ENCODE measurements around the gene TOP1.
"Not testable (repeated sequence)": the region's sequence is repeated elsewhere in the genome, so short reads cannot be mapped to it uniquely, and the experiment has no call there.

The TOP1 gene

DNA sequence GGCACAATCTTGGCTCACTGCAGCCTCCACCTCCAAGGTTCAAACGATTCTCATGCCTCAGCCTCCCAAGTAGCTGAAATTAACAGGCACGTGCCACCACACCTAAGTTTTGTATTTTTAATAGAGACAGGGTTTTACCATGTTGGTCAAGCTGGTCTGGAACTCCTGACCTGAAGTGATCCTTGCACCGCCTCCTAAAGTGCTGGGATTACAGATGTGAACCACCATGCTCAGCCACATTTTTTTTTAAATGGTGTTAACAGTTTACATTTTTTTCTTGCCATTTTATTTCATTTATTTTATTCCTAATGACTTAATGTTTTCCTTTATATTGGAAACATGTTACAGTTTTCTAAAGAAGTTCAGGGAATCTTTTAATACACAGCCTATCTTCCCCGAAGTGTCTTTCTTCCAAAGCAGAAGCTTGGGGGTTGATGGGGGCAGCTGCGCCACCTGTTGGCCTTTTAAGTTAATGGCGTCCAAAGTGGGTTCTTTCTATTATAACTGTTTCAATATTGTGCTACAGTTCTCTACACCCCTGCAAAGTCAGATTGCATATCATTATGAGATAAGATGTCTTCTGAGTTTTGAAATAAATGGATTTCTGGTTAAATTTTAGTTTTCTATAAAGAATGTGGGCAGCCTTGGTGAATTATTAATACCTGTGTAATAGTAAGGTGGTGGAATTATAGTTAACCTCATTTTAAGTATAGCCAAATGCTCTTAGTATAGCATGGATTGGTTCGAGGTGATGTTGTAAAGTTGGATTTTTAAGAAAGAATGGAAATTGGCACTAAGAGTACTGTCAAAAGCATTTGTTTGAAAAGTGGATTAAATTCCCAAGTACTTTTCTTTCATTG, 66.7 kb downstream of the TOP1 start:
- DNase-seq, result peak; percentile 63

- no peak for DNase-seq
Observed at GRCh38 chr20:41098703-41099250, 70.2 kb downstream of the TOP1 start.

- no peak for DNase-seq
Observed at GRCh38 chr20:41100001-41100480, 71.4 kb downstream of the TOP1 start.

DNA sequence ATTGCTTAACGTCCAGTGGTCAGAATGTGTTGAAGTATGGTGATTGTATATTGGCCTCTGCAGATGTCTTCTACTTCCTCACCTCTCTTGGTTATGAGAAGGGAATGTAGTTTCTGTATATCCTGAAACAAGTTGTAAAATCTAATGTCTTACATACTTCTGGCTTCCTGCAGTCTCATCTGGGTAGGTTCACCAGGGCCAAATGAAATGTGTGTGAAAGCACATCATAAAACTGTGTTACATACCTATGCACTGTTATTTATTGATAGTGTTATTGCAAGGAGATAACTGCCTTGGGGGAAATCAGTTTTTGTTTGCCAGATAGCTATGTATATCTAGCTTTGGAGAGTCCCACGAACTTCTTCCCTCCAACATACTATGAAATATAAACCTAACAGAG, 73.0 kb downstream of the TOP1 start:
- DNase-seq, result no peak

GRCh38 chr20:41108531-41108930, 79.9 kb downstream of the TOP1 start:
- DNase-seq, result no peak

DNA sequence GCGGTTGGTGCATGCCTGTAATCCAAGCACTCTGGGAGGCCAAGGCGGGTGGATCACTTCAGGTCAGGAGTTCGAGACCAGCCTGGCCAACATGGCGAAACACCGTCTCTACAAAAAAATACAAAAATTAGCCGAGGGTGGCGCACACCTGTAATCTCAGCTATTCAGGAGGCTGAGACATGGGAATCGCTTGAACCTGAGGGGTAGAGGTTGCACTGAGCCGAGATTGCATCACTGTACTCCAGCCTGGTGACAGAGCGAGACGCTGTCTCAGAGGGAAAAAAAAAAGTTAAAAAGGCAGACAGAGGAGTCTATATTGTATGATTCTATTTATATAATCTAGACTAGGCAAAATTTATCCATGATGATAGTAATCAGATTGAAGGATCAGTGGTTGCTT, 81.4 kb downstream of the TOP1 start:
- DNase-seq, result no peak

DNA sequence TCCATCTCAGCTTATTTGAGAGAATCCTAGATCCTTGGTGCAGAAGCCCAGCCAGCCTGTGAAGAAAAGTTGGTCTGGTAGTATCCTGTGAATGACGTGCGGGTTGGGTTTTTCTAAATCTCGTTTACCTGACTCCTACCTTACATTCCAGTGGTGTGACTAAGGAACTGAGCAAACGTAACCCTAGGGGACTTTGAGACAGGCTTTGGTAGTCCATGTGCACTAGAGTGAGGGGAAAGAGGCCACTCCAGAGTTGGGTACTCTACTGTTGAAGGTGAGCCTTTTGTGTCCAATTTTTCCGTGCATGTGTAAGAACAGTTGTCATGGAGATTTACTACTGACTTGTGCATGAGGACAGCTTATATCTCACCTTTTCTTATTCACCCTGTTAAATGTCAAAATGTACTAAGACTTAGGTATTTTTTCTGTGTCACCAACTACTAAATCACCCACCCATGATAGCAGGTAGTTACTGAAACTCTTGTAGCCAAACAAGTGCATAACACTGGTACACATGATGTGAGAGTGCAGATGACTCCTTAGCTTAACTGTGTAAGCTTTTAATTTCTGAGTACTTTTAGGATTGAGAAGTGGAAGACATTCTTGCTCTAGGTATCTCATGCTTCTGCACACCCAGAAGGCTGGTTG, 82.4 kb downstream of the TOP1 start:
- DNase-seq, result no peak

- DNase-seq, result no peak
Observed at GRCh38 chr20:41111578-41111951, 82.9 kb downstream of the TOP1 start.

DNA sequence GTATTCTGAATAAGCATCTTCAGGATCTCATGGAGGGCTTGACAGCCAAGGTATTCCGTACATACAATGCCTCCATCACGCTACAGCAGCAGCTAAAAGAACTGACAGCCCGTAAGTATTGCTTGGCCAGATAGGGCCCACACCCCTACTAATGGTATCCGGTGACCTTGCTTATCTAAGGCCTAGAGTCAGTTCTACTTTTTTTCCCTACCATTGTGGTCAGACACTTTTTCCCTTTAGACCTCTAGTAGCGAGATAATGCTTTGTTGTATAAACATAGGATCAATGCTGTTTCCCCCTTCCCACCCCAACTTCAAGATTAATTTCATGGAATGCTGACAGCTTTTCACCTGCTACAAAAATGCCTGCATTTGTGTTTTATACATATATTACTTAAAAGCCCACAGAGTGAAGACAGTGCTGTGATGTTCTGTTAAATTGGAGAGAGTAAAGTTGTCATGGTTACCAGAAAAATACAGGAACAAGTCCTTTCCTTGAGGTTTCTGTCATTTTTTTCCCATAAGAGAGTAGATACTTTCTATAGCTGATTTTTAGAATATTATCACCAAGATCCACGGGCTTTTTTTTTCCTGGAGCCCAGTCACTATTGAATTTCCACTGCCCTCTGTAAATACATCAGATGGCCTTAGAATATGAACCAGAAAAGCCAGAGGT, 87.8 kb downstream of the TOP1 start:
- no peak for DNase-seq

- not testable (repeated sequence) for DNase-seq
Observed at GRCh38 chr20:41118159-41118558, 89.5 kb downstream of the TOP1 start.

GRCh38 chr20:41118632-41119031, 90.0 kb downstream of the TOP1 start:
- no peak for DNase-seq

GRCh38 chr20:41119614-41120561, 91.3 kb downstream of the TOP1 start:
- no peak for DNase-seq

DNA sequence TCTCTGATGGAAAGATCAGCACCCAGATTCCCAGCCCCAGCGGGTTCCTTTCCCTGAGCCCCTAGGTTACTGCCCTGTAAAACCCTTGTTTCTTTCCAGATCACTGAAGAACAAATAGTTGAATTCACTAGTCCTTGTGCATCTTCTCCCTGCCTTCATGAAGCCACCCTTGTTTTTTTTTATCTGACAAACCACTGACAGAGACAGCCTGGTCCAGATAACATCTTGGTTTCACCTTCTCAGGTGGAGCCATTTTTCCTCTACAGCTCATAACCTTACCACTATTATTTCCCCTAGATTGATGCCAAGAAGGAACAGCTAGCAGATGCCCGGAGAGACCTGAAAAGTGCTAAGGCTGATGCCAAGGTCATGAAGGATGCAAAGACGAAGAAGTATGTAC, 92.8 kb downstream of the TOP1 start:
- DNase-seq, result no peak

GRCh38 chr20:41123631-41124030, 95.0 kb downstream of the TOP1 start:
- DNase-seq, result no peak

DNA sequence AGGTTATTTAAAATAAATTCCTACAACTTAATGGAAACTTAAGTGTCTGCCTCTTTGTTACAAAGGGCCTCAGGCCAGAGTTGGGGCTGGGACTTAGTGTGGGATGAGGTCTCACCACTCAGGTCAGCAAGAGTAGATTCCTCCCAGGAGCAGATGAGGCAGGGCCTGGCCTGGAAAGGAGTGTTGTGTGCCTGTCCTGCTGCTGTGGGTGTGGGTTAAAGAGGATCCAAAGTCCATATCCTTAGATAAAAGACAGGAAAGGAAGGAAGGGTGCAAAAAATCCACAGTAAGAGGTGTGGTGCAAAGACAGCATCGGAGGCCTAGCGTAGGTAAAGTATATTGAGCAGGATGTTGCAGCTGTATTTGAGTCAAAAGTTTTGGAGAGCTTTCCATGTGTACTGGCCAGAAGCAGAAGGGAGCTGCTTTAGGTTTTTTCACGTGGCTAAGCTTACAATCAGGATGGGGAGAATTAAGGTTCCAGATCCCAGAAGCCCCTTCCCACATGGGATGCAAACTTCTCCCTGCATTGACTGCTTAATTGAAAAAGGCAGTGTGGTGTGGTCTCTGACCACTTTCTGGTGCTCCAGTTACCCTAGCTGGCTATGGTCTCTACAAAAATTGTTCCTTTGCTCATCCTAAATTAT, 96.0 kb downstream of the TOP1 start:
- DNase-seq, result no peak

GRCh38 chr20:41125530-41126457, 97.2 kb downstream of the TOP1 start:
- DNase-seq, result no peak

DNA sequence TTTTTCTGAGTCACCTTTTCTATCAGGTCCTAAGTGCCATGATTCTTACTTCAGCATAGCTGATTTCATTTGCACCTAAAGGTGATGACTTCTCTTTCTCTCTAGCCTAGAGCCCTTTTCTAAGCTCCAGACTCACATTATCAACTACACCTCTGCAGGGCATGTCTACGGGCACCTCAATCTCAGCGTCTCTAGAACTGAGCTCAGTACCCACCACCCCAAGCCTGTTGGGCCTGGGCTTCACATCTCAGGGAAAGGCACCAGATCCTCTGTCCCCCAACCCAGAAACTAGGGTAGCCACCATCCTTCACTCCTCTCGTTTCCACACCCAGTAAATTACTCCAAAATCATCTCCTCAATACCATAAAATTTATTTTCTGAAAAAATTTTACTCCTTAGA, 98.1 kb downstream of the TOP1 start:
- DNase-seq, result no peak

DNA sequence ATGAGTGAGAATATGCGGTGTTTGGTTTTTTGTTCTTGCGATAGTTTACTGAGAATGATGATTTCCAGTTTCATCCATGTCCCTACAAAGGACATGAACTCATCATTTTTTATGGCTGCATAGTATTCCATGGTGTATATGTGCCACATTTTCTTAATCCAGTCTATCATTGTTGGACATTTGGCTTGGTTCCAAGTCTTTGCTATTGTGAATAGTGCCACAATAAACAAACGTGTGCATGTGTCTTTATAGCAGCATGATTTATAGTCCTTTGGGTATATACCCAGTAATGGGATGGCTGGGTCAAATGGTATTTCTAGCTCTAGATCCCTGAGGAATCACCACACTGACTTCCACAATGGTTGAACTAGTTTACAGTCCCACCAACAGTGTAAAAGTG, 99.7 kb downstream of the TOP1 start:
- DNase-seq, result not testable (repeated sequence)

DNA sequence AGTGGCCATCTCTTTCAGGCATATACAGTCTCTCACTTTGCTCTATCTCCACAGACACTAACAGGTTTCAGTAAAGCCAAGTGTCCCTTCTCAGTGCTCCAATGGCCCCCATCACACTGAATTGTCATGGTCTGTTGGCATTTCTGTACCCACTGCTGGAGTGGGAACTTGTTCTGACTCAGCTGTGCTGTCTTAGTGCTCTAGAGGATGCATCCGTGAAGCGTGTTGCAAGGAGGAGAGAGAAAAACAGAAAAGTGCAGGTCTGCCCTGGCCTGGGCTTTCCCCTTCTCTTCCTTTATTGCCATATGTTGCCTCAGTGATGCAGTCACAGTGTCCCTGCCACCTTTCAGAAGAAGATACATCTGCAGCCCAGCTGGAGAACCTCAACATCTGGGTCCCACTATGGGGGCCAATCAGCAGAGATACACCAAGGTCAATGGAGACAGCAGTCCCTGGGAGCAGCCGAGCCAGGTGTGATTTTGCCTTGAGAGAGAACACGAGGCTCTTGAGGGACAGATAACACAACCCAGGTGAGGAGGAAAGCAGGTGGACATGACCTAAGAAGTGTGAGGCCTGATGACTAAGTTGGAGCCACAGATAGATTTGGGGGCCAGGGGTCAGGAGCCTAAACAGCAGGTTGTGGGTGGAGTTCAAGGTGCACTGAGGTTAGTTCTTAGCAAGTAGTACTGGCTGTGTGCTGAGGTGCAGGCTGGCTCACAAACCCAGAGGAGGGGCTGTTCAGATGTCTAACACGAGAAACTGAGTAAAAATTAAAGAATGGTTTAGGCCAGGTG, 103.2 kb downstream of the TOP1 start:
- no peak for DNase-seq

DNA sequence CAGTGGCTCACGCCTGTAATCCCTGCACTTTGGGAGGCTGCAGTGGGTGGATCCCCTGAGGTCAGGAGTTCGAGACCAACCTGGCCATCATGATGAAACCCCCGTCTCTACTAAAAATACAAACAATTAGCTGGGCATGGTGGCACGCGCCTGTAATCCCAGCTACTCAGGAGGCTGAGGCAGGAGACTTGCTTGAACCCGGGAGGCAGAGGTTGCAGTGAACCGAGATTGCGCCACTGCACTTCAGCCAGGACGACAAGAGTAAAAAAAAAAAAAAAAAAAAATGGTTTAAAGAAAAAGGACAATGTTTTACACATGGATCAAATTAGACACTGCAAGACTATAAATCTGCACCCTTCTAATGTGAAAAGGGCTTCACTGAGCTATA, 103.8 kb downstream of the TOP1 start:
- not testable (repeated sequence) for DNase-seq
